Adrenal gland (tissue), 5 donors: ENCODE measurements around the gene CCDC70.

Experiments used
- CTCF ChIP-seq, 6 experiments: fragments of 450-650 bp in 4 of 6; fragments of 200-600 bp in 2 of 6; sonication (generic) in 1 of 6; IDR thresholded peaks; 1 replicate in 5 of 6; 2 replicates in 1 of 6; pipeline versions ENCODE4 v1.5.1 to v1.8.0; 2016 to 2021; ENCODE audit warnings: antibody characterized with exemption in 6 of 6, mild to moderate bottlenecking in 2 of 6, moderate library complexity in 1 of 6
- POLR2A ChIP-seq, 2 donors: fragments of 450-650 bp; IDR thresholded peaks; one replicate each; pipeline ENCODE4 v1.6.1; 2017; ENCODE audit warnings: antibody characterized with exemption in 2 of 2, mild to moderate bottlenecking in 2 of 2, moderate library complexity in 1 of 2
- donor health status: DM: no; HTN: no; CAD: no.

- no peak for TF ChIP-seq CTCF (IDR thresholded peaks at IDR 0.05)
- no peak for TF ChIP-seq POLR2A (IDR thresholded peaks at IDR 0.05)
Observed at GRCh38 chr13:51825681-51826254, 36.0 kb upstream of the CCDC70 start.
